Endothelial cell (in vitro differentiated cells): ENCODE measurements around the gene KASH5. TPM values are rescaled to one million over a fixed set of nuclear protein-coding genes. Genes with fewer than 3 reads are reported as not detected.

ENCODE experiments used
- DNase-seq: peaks from one replicate; pipeline ENCODE4 v3.0.0; 2021; ENCODE audit warnings: low spot score
- H3K27ac Mint-ChIP-seq: one replicate; pipeline ENCODE4 v1.8.0; 2021; ENCODE audit warnings: mixed read lengths, inconsistent platforms; ENCODE audit not compliant: unreplicated experiment
- H3K27me3 Mint-ChIP-seq: one replicate; pipeline ENCODE4 v1.8.0; 2021; ENCODE audit warnings: mild to moderate bottlenecking, moderate library complexity, mixed read lengths, inconsistent platforms; ENCODE audit not compliant: unreplicated experiment
- H3K36me3 Mint-ChIP-seq: one replicate; pipeline ENCODE4 v1.8.0; 2021; ENCODE audit warnings: mild to moderate bottlenecking, low read depth, mixed read lengths, inconsistent platforms; ENCODE audit not compliant: unreplicated experiment
- H3K4me1 Mint-ChIP-seq: one replicate; pipeline ENCODE4 v1.8.0; 2021; ENCODE audit warnings: mild to moderate bottlenecking, mixed read lengths, inconsistent platforms; ENCODE audit not compliant: unreplicated experiment
- H3K4me3 Mint-ChIP-seq: one replicate; pipeline ENCODE4 v1.8.0; 2021; ENCODE audit warnings: mild to moderate bottlenecking, mixed read lengths, inconsistent platforms; ENCODE audit not compliant: unreplicated experiment
- H3K9me3 Mint-ChIP-seq: one replicate; pipeline ENCODE4 v1.8.0; 2021; ENCODE audit warnings: mixed read lengths, inconsistent platforms; ENCODE audit not compliant: unreplicated experiment
- CTCF ChIP-seq: fragments of 200-600 bp; sonication (generic); IDR thresholded peaks from one replicate; pipeline ENCODE4 v1.5.0; 2021; ENCODE audit warnings: antibody characterized with exemption; ENCODE audit not compliant: unreplicated experiment
- total RNA-seq: library from RNA; stranded (reverse); fragmentation: NEBNext Ultra II Directional; extraction: Animal tissue kit (Norgen Biotek cat#: 25700); gene quantifications from one replicate; pipeline ENCODE4 v1.2.1, GENCODE V29; 2021; ENCODE audit not compliant: unreplicated experiment

Gene KASH5
- total RNA-seq, 1 donor from 2014 or later: 0.26 TPM

GRCh38 chr19:49395581-49396407 lies 7.7 kb downstream of the KASH5 start:
- Mint-ChIP-seq H3K9me3 (no peaks in the 10 kb centered on the region), H3K36me3 (no peaks in the 10 kb centered on the region), H3K27ac (no peak overlapping the region), H3K4me3 (no peak overlapping the region), H3K27me3 (peaks cover 18% of the 10 kb centered on the region), H3K4me1 (peaks cover 8% of the 10 kb centered on the region)
- DNase-seq: no peak
- no peak for TF ChIP-seq CTCF

DNA sequence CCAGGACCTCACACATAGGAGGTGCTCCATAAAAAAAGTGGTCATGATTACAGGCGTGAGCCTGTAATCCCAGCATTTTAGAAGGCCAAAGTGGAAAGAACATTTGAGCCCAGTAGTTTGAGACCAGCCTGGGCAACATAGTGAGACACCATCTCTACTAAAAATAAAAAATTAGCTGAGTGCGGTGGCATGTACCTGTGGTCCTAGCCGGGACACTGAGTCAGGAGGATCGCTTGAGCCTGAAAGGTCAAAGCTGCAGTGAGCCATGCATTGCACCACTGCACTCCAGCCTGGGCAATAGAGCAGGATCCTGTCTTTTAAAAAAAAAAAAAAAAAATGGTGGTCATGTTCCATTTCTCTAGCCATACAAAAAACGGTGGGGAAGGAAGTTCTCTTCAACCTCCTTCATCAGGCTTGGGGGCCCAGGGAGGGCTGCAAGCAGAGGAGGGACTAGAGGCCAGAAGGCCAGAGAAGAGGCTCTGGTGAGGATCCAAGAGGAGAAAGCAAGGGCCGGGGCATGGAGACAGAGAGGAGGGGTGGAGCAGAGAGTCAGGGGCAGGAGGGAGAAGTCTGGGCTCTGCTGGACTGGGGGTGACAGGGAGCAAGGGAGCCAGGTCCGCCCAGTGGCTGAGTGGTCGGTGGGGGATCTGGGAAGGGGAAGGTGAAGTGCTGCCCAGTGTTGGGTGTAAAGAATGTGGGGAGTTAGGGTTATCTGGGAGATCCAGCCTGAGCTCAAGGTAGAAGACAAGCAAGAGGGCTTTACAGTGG lies 8.9 kb downstream of the KASH5 start:
- DNase-seq: no peak
- H3K36me3 Mint-ChIP-seq: no peaks in the 10 kb centered on the region
- no peak for TF ChIP-seq CTCF
- no peaks in the 10 kb centered on the region for H3K9me3 Mint-ChIP-seq
- no peak overlapping the region for H3K4me3 Mint-ChIP-seq
- peaks cover 17% of the 10 kb centered on the region for H3K27me3 Mint-ChIP-seq
- peaks cover 8% of the 10 kb centered on the region for H3K4me1 Mint-ChIP-seq
- no peak overlapping the region for H3K27ac Mint-ChIP-seq

GRCh38 chr19:49398001-49398615 lies 10.1 kb downstream of the KASH5 start:
- Mint-ChIP-seq H3K4me1 (peaks cover 7% of the 10 kb centered on the region), H3K27me3 (peaks cover 14% of the 10 kb centered on the region), H3K27ac (no peak overlapping the region), H3K9me3 (no peaks in the 10 kb centered on the region), H3K4me3 (no peak overlapping the region), H3K36me3 (no peaks in the 10 kb centered on the region)
- DNase-seq: no peak
- no peak for TF ChIP-seq CTCF

DNA sequence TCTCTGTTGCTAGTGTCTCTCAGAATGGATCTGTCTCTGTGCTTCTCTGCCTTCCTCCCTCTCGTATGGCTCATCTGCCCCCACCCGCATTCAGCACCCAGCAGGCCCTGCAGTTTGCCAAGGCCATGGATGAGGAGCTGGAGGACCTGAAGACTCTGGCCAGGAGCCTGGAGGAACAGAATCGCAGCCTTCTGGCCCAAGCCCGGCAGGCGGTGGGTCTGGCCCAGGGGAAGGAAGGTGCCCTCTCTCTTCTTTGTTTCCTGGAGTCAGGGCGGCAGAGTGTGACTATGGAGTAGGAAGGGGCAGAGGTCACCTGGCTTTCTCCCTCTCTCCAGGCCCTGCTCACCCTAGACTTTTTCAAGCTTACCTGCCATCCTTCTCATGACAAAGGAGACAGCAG lies 10.9 kb downstream of the KASH5 start:
- H3K27me3 Mint-ChIP-seq: peaks cover 12% of the 10 kb centered on the region
- DNase-seq: no peak
- no peak overlapping the region for H3K27ac Mint-ChIP-seq
- H3K4me3 Mint-ChIP-seq: no peak overlapping the region
- peaks cover 14% of the 10 kb centered on the region for H3K4me1 Mint-ChIP-seq
- H3K36me3 Mint-ChIP-seq: no peaks in the 10 kb centered on the region
- H3K9me3 Mint-ChIP-seq: no peaks in the 10 kb centered on the region
- no peak for TF ChIP-seq CTCF
